ENCODE results near the gene PRDM1.

Gene PRDM1

GRCh38 chr6:106107043-106107613 is 21.0 kb downstream of the PRDM1 start:
- no peaks in the 10 kb centered on the region; the same call in 1 of the 2 replicates for H3K4me1 ChIP-seq (ENCODE audit: insufficient read depth, low read length)
- no peaks in the 10 kb centered on the region for H3K9me3 ChIP-seq (ENCODE audit: control insufficient read depth, insufficient read depth, low read length)
- H3K36me3 ChIP-seq (ENCODE audit: insufficient read depth, low read length), result peaks cover 5% of the 10 kb centered on the region

GRCh38 chr6:106108129-106108528 is 22.0 kb downstream of the PRDM1 start:
- Histone ChIP-seq H3K9me3 (ENCODE audit: control insufficient read depth, insufficient read depth, low read length) (no peaks in the 10 kb centered on the region), H3K4me1 (ENCODE audit: insufficient read depth, low read length) (no peaks in the 10 kb centered on the region; the same call in 1 of the 2 replicates), H3K36me3 (ENCODE audit: insufficient read depth, low read length) (peaks cover 5% of the 10 kb centered on the region), H3K9ac (ENCODE audit: low read depth, low read length) (no peak overlapping the region)

More at GRCh38 chr6:106107043-106107613, 21.0 kb downstream of the PRDM1 start:
- H3K9ac ChIP-seq (ENCODE audit: low read depth, low read length), result no peak overlapping the region

- no peaks in the 10 kb centered on the region for H3K9me3 ChIP-seq (ENCODE audit: control insufficient read depth, insufficient read depth, low read length)
- H3K4me1 ChIP-seq (ENCODE audit: insufficient read depth, low read length), result no peaks in the 10 kb centered on the region
- H3K36me3 ChIP-seq (ENCODE audit: insufficient read depth, low read length), result peaks cover 5% of the 10 kb centered on the region
- H3K9ac ChIP-seq (ENCODE audit: low read depth, low read length), result no peak overlapping the region
These were observed 22.9 kb downstream of the PRDM1 start for GRCh38 chr6:106109029-106109428.

GRCh38 chr6:106110164-106110826 is 24.2 kb downstream of the PRDM1 start:
- Histone ChIP-seq H3K9ac (ENCODE audit: low read depth, low read length) (no peak overlapping the region), H3K9me3 (ENCODE audit: control insufficient read depth, insufficient read depth, low read length) (no peaks in the 10 kb centered on the region), H3K4me1 (ENCODE audit: insufficient read depth, low read length) (no peaks in the 10 kb centered on the region), H3K36me3 (ENCODE audit: insufficient read depth, low read length) (peaks cover 5% of the 10 kb centered on the region)

GRCh38 chr6:106112433-106112832 is 26.3 kb downstream of the PRDM1 start:
- no peak overlapping the region for H3K9ac ChIP-seq (ENCODE audit: low read depth, low read length)
- no peaks in the 10 kb centered on the region for H3K9me3 ChIP-seq (ENCODE audit: control insufficient read depth, insufficient read depth, low read length)
- no peaks in the 10 kb centered on the region for H3K4me1 ChIP-seq (ENCODE audit: insufficient read depth, low read length)

GRCh38 chr6:106113256-106113959 is 27.3 kb downstream of the PRDM1 start:
- Histone ChIP-seq H3K9me3 (ENCODE audit: control insufficient read depth, insufficient read depth, low read length) (no peaks in the 10 kb centered on the region), H3K9ac (ENCODE audit: low read depth, low read length) (no peak overlapping the region), H3K36me3 (ENCODE audit: insufficient read depth, low read length) (no peaks in the 10 kb centered on the region), H3K4me1 (ENCODE audit: insufficient read depth, low read length) (no peaks in the 10 kb centered on the region)

More at GRCh38 chr6:106112433-106112832, 26.3 kb downstream of the PRDM1 start:
- H3K36me3 ChIP-seq (ENCODE audit: insufficient read depth, low read length), result no peaks in the 10 kb centered on the region

- no peaks in the 10 kb centered on the region for H3K36me3 ChIP-seq (ENCODE audit: insufficient read depth, low read length)
- H3K9me3 ChIP-seq (ENCODE audit: control insufficient read depth, insufficient read depth, low read length), result no peaks in the 10 kb centered on the region
- H3K4me1 ChIP-seq (ENCODE audit: insufficient read depth, low read length), result no peaks in the 10 kb centered on the region
- H3K9ac ChIP-seq (ENCODE audit: low read depth, low read length), result no peak overlapping the region
These were observed 28.4 kb downstream of the PRDM1 start for GRCh38 chr6:106114492-106114891.

- no peaks in the 10 kb centered on the region for H3K4me1 ChIP-seq (ENCODE audit: insufficient read depth, low read length)
- no peaks in the 10 kb centered on the region for H3K9me3 ChIP-seq (ENCODE audit: control insufficient read depth, insufficient read depth, low read length)
- H3K9ac ChIP-seq (ENCODE audit: low read depth, low read length), result no peak overlapping the region
- H3K36me3 ChIP-seq (ENCODE audit: insufficient read depth, low read length), result no peaks in the 10 kb centered on the region
These were observed 29.1 kb downstream of the PRDM1 start for GRCh38 chr6:106115286-106115685.

- Histone ChIP-seq H3K4me1 (ENCODE audit: insufficient read depth, low read length) (no peaks in the 10 kb centered on the region), H3K36me3 (ENCODE audit: insufficient read depth, low read length) (no peaks in the 10 kb centered on the region), H3K9ac (ENCODE audit: low read depth, low read length) (no peak overlapping the region)
These were observed 30.1 kb downstream of the PRDM1 start for GRCh38 chr6:106116125-106116832.

GRCh38 chr6:106117579-106117978 is 31.4 kb downstream of the PRDM1 start:
- no peaks in the 10 kb centered on the region for H3K4me1 ChIP-seq (ENCODE audit: insufficient read depth, low read length)
- no peaks in the 10 kb centered on the region for H3K36me3 ChIP-seq (ENCODE audit: insufficient read depth, low read length)
- H3K9me3 ChIP-seq (ENCODE audit: control insufficient read depth, insufficient read depth, low read length), result no peaks in the 10 kb centered on the region
- no peak overlapping the region for H3K9ac ChIP-seq (ENCODE audit: low read depth, low read length)

More at GRCh38 chr6:106116125-106116832, 30.1 kb downstream of the PRDM1 start:
- H3K9me3 ChIP-seq (ENCODE audit: control insufficient read depth, insufficient read depth, low read length), result no peaks in the 10 kb centered on the region

GRCh38 chr6:106118835-106119431 is 32.8 kb downstream of the PRDM1 start:
- no peaks in the 10 kb centered on the region for H3K9me3 ChIP-seq (ENCODE audit: control insufficient read depth, insufficient read depth, low read length)
- no peaks in the 10 kb centered on the region for H3K36me3 ChIP-seq (ENCODE audit: insufficient read depth, low read length)
- H3K4me1 ChIP-seq (ENCODE audit: insufficient read depth, low read length), result no peaks in the 10 kb centered on the region
- H3K9ac ChIP-seq (ENCODE audit: low read depth, low read length), result no peak overlapping the region

- Histone ChIP-seq H3K9ac (ENCODE audit: low read depth, low read length) (no peak overlapping the region), H3K4me1 (ENCODE audit: insufficient read depth, low read length) (no peaks in the 10 kb centered on the region), H3K36me3 (ENCODE audit: insufficient read depth, low read length) (no peaks in the 10 kb centered on the region), H3K9me3 (ENCODE audit: control insufficient read depth, insufficient read depth, low read length) (no peaks in the 10 kb centered on the region)
These were observed 33.4 kb downstream of the PRDM1 start for GRCh38 chr6:106119546-106119945.

- no peak overlapping the region for H3K9ac ChIP-seq (ENCODE audit: low read depth, low read length)
- no peaks in the 10 kb centered on the region for H3K36me3 ChIP-seq (ENCODE audit: insufficient read depth, low read length)
- no peaks in the 10 kb centered on the region for H3K9me3 ChIP-seq (ENCODE audit: control insufficient read depth, insufficient read depth, low read length)
- H3K4me1 ChIP-seq (ENCODE audit: insufficient read depth, low read length), result no peaks in the 10 kb centered on the region
These were observed 33.9 kb downstream of the PRDM1 start for GRCh38 chr6:106120006-106120405.

GRCh38 chr6:106120406-106120805 is 34.3 kb downstream of the PRDM1 start:
- H3K36me3 ChIP-seq (ENCODE audit: insufficient read depth, low read length), result no peaks in the 10 kb centered on the region
- no peaks in the 10 kb centered on the region for H3K4me1 ChIP-seq (ENCODE audit: insufficient read depth, low read length)
- H3K9ac ChIP-seq (ENCODE audit: low read depth, low read length), result no peak overlapping the region
- H3K9me3 ChIP-seq (ENCODE audit: control insufficient read depth, insufficient read depth, low read length), result no peaks in the 10 kb centered on the region

Data from ES-I3 (cell line).